ENCODE measurements around the gene AHI1. TPM values are rescaled to one million over a fixed set of nuclear protein-coding genes. Genes with fewer than 3 reads are reported as not detected.

The AHI1 gene
- total RNA-seq, 1 experiment from 2014 or later = 22.8 TPM

GRCh38 chr6:135458051-135458450, 39.5 kb downstream of the AHI1 start:
- TF ChIP-seq EZH2 (IDR thresholded peaks at IDR 0.05; ENCODE audit: borderline replicate concordance, low read depth, low read length, poor library complexity, severe bottlenecking) (no peak), CTCF (conservative IDR thresholded peaks at IDR 0.05; ENCODE audit: low read depth, low read length) (no peak)
- CTCF ChIA-PET = no interaction called here
- Histone ChIP-seq H3K4me3 (ENCODE audit: low read depth, low read length, poor library complexity, severe bottlenecking) (no peak overlapping the region), H3K4me1 (ENCODE audit: insufficient read depth, low read length, poor library complexity, severe bottlenecking) (no peaks in the 10 kb centered on the region), H3K27me3 (replicated peaks; ENCODE audit: insufficient read depth, low read depth, low read length, poor library complexity) (no peaks in the 10 kb centered on the region), H3K9me3 (ENCODE audit: low read depth, low read length, poor library complexity, severe bottlenecking) (no peaks in the 10 kb centered on the region), H3K36me3 (ENCODE audit: insufficient read depth, low read length, poor library complexity, severe bottlenecking) (no peaks in the 10 kb centered on the region), H3K27ac (ENCODE audit: low read depth, low read length, poor library complexity, severe bottlenecking) (no peak overlapping the region)
- DNase-seq (ENCODE audit: low spot score) = no peak
- POLR2A ChIA-PET (ENCODE audit: low non-redundant PET) = no interaction called here
- intact Hi-C loops (cut with micrococcal nuclease; ENCODE audit: unreplicated experiment) = loop anchor here (10.0 kb wide), 1 partner anchor 77 kb away; no protein-coding TSS in a partner anchor
- no TSS peak for BruUV-seq (replicated peaks)

- Histone ChIP-seq H3K27ac (ENCODE audit: low read depth, low read length, poor library complexity, severe bottlenecking) (no peak overlapping the region), H3K36me3 (ENCODE audit: insufficient read depth, low read length, poor library complexity, severe bottlenecking) (no peaks in the 10 kb centered on the region), H3K27me3 (replicated peaks; ENCODE audit: insufficient read depth, low read depth, low read length, poor library complexity) (no peaks in the 10 kb centered on the region), H3K9me3 (ENCODE audit: low read depth, low read length, poor library complexity, severe bottlenecking) (no peaks in the 10 kb centered on the region), H3K4me3 (ENCODE audit: low read depth, low read length, poor library complexity, severe bottlenecking) (no peak overlapping the region), H3K4me1 (ENCODE audit: insufficient read depth, low read length, poor library complexity, severe bottlenecking) (no peaks in the 10 kb centered on the region)
- intact Hi-C loops (cut with micrococcal nuclease; ENCODE audit: unreplicated experiment) = loop anchor here (5.0 to 10.0 kb wide), 3 partner anchors 83 to 866 kb away; no protein-coding TSS in a partner anchor
- ChIA-PET POLR2A (ENCODE audit: low non-redundant PET) (no interaction called here), CTCF (no interaction called here)
- no TSS peak for BruUV-seq (replicated peaks)
- TF ChIP-seq CTCF (conservative IDR thresholded peaks at IDR 0.05; ENCODE audit: low read depth, low read length) (peak; percentile 71), EZH2 (IDR thresholded peaks at IDR 0.05; ENCODE audit: borderline replicate concordance, low read depth, low read length, poor library complexity, severe bottlenecking) (no peak)
- peak; percentile 64 for DNase-seq (ENCODE audit: low spot score)
Measured at GRCh38 chr6:135451617-135452190, 45.8 kb downstream of the AHI1 start.

GRCh38 chr6:135449246-135449645, 48.3 kb downstream of the AHI1 start:
- Histone ChIP-seq H3K27ac (ENCODE audit: low read depth, low read length, poor library complexity, severe bottlenecking) (no peak overlapping the region), H3K9me3 (ENCODE audit: low read depth, low read length, poor library complexity, severe bottlenecking) (no peaks in the 10 kb centered on the region), H3K27me3 (replicated peaks; ENCODE audit: insufficient read depth, low read depth, low read length, poor library complexity) (no peaks in the 10 kb centered on the region), H3K4me1 (ENCODE audit: insufficient read depth, low read length, poor library complexity, severe bottlenecking) (no peaks in the 10 kb centered on the region), H3K36me3 (ENCODE audit: insufficient read depth, low read length, poor library complexity, severe bottlenecking) (no peaks in the 10 kb centered on the region), H3K4me3 (ENCODE audit: low read depth, low read length, poor library complexity, severe bottlenecking) (no peak overlapping the region)
- TF ChIP-seq CTCF (conservative IDR thresholded peaks at IDR 0.05; ENCODE audit: low read depth, low read length) = no peak
- TF ChIP-seq EZH2 (IDR thresholded peaks at IDR 0.05; ENCODE audit: borderline replicate concordance, low read depth, low read length, poor library complexity, severe bottlenecking) = no peak
- no peak for DNase-seq (ENCODE audit: low spot score)
- intact Hi-C loops (cut with micrococcal nuclease; ENCODE audit: unreplicated experiment) = no loop called here
- ChIA-PET CTCF (no interaction called here), POLR2A (ENCODE audit: low non-redundant PET) (no interaction called here)
- no TSS peak for BruUV-seq (replicated peaks)
